ENCODE results near the gene PLD5. TPM values are rescaled to one million over a fixed set of nuclear protein-coding genes. Genes with fewer than 3 reads are reported as not detected.

The PLD5 gene
- total RNA-seq, 1 donor from 2014 or later = not detected

DNA sequence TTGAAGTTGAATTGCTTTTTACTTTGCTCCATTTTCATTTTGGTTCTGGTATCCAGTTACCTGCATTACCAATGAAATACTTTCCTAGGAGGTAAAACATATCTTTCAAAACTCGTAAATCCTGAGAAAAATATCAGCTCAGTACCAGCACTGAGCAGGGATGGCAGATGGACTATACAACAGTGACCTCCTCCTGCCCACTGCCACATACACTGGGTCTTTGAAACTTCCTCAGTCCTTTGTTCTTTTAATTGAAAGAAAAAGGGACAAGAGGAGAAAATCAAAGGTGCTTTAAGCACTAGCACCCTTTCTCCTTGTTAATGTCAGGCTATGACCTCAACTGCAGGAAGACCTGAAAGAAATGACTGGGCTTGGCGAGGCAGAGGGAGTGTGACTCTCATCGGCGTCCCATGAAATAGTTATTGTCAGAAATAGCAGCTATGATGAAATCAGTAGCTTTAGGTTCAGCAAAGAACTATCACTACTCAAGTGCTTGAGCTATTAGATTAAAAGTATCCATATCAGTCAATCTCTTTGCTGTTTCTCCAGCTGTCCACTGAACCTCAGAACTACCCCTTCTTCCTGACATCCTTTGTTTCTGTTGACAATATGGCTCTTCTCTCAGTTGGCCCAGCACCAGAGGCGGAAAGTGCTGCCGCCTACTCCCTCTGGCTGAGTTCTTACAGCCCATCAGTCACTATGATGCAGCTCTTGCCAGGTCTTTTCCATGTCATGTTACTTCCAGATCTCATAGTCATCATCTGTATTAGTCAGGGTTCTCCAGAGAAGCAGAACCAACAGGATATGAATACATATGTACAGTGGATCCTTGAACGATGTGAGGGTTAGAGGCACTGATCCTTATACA, 318.6 kb downstream of the PLD5 start:
- Mint-ChIP-seq H3K36me3 (ENCODE audit: low read depth) (no peaks in the 10 kb centered on the region), H3K27me3 (peaks cover 1% of the 10 kb centered on the region), H3K27ac (no peak overlapping the region), H3K4me1 (no peaks in the 10 kb centered on the region), H3K4me3 (no peak overlapping the region), H3K9me3 (no peaks in the 10 kb centered on the region)
- intact Hi-C loops (cut with micrococcal nuclease) = no loop called here
- ChIA-PET POLR2A (no interaction called here), CTCF (no interaction called here)
- no peak for DNase-seq
- TF ChIP-seq, protein P1, sequence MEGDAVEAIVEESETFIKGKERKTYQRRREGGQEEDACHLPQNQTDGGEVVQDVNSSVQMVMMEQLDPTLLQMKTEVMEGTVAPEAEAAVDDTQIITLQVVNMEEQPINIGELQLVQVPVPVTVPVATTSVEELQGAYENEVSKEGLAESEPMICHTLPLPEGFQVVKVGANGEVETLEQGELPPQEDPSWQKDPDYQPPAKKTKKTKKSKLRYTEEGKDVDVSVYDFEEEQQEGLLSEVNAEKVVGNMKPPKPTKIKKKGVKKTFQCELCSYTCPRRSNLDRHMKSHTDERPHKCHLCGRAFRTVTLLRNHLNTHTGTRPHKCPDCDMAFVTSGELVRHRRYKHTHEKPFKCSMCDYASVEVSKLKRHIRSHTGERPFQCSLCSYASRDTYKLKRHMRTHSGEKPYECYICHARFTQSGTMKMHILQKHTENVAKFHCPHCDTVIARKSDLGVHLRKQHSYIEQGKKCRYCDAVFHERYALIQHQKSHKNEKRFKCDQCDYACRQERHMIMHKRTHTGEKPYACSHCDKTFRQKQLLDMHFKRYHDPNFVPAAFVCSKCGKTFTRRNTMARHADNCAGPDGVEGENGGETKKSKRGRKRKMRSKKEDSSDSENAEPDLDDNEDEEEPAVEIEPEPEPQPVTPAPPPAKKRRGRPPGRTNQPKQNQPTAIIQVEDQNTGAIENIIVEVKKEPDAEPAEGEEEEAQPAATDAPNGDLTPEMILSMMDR (IDR thresholded peaks at IDR 0.05) = no peak
- ATAC-seq (ENCODE audit: low read depth) = no peak

DNA sequence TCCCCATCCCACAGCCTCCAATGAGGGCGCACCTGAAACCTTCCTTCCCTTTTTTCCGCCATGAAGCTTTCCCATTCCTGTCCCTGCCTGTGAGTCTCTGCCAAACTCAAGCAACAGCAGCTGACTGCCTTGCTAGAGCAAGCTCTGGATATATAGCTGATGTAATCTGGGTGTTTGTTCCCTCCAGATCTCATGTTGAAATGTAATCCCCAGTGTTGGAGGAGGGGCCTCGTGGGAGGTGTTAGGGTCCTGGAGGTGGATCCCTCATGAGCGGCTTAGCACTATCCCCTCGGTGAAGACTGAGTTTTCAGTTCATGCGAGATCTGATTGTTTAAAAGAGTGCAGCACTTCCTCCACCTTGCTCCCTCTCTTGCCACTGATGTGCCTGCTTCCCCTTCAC, 321.2 kb downstream of the PLD5 start:
- H3K27me3 Mint-ChIP-seq = no peaks in the 10 kb centered on the region
- H3K4me1 Mint-ChIP-seq = no peaks in the 10 kb centered on the region
- H3K9me3 Mint-ChIP-seq = no peaks in the 10 kb centered on the region
- POLR2A ChIA-PET = no interaction called here
- TF ChIP-seq, protein P1 (IDR thresholded peaks at IDR 0.05) = no peak
- intact Hi-C loops (cut with micrococcal nuclease) = no loop called here
- H3K4me3 Mint-ChIP-seq = no peak overlapping the region
- DNase-seq = no peak
- no peaks in the 10 kb centered on the region for H3K36me3 Mint-ChIP-seq (ENCODE audit: low read depth)
- no peak for ATAC-seq (ENCODE audit: low read depth)
- H3K27ac Mint-ChIP-seq = no peak overlapping the region
- CTCF ChIA-PET = no interaction called here

DNA sequence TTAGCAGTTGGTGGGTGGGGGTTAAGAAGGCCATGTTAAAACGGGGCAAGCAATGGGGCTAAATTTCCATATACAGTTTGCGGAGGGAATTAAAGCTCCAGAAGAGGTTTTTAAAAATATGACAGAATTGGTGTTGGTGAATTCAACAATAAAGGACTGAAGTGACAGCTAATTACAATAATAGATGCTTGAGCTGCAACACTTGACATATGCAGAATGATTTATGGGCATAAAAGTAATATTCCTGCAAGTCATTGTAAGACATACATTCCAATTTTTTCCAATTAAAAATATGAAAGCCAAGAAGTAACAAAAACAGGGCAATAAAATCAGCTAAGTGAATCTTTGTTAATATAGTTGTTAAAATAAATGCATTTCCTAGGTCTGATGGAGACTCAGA, 323.4 kb downstream of the PLD5 start:
- intact Hi-C loops (cut with micrococcal nuclease) = no loop called here
- DNase-seq = no peak
- POLR2A ChIA-PET = no interaction called here
- CTCF ChIA-PET = no interaction called here
- Mint-ChIP-seq H3K4me1 (no peaks in the 10 kb centered on the region), H3K27ac (no peak overlapping the region), H3K36me3 (ENCODE audit: low read depth) (no peaks in the 10 kb centered on the region), H3K4me3 (no peak overlapping the region), H3K9me3 (no peaks in the 10 kb centered on the region), H3K27me3 (no peaks in the 10 kb centered on the region)
- no peak for ATAC-seq (ENCODE audit: low read depth)
- TF ChIP-seq, protein P1 (IDR thresholded peaks at IDR 0.05) = no peak

DNA sequence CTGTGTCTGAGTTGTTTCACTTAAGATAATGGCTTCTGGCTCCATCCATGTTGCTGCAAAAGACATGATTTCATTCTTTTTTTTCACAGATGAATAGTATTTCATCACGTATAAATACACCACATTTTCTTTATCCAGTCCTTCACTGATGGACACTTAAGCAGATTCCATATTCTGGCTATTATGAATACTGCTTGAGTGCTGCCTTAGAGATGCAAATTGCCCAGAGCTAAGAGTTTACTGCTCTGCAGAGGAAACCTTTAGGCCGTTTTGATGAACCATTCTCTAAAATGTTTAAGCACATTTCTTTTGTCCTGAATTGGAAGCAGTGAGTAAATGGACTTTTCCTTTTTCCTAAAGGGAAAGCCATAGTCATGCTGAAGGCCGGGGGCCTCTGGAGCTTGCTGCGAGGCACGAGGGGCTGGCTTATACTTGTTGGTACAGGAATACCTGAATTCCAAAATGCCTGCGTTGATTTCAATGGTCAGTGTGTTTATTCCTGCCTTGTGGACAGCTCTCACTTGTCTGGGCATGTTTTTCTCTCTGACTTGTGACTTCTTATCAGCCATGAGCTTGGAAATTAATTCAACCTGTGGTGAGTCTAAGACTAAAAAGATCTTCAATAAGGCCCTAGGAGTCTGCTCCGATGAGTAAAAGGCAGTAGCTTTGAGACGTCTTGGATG, 324.6 kb downstream of the PLD5 start:
- intact Hi-C loops (cut with micrococcal nuclease) = no loop called here
- H3K9me3 Mint-ChIP-seq = no peaks in the 10 kb centered on the region
- TF ChIP-seq, protein P1 (IDR thresholded peaks at IDR 0.05) = no peak
- POLR2A ChIA-PET = no interaction called here
- DNase-seq (no peak), ATAC-seq (ENCODE audit: low read depth) (no peak)
- no peaks in the 10 kb centered on the region for H3K27me3 Mint-ChIP-seq
- no peak overlapping the region for H3K27ac Mint-ChIP-seq
- no peaks in the 10 kb centered on the region for H3K36me3 Mint-ChIP-seq (ENCODE audit: low read depth)
- H3K4me1 Mint-ChIP-seq = no peaks in the 10 kb centered on the region
- no peak overlapping the region for H3K4me3 Mint-ChIP-seq
- CTCF ChIA-PET = no interaction called here

All from activated B cell treated with CpG ODN at 0.5 μM for 24 hours (primary cell).